OCI-LY1 (cell line): ENCODE data around the gene SLC43A2.

Experiments used
- EZH2 ChIP-seq: fragments of 200-600 bp; sonication (generic), shearing (Covaris generic); IDR thresholded peaks from 2 replicates; pipeline ENCODE4 v1.8.0; 2017; ENCODE audit warnings: borderline replicate concordance, mixed run types, mild to moderate bottlenecking, antibody characterized with exemption, low read length, moderate library complexity, mixed read lengths
- TF ChIP-seq, protein P1 (sequence below): fragments of 200-600 bp; sonication (generic), shearing (Covaris generic); IDR thresholded peaks from 2 replicates; pipeline ENCODE4 v1.5.1; 2017; ENCODE audit warnings: mild to moderate bottlenecking, antibody characterized with exemption, low read length, moderate library complexity, mixed read lengths

DNA sequence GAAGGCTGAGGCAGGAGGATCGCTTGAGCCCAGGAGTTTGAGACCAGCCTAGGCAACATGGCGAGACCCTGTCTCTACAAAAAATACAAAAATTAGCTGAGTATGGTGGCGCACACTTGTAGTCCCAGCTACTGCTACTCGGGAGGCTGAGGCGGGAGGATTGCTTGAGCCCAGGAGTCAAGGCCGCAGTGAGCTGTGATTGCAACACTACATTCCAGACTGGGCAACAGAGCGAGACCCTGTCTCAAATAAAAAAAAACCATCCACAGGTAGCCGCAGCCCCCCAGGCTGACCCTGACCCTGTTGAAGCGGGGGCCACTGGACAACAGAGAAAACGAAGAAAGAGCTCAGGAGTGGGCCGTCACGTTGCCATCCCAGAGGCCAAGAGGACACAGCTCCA is 4.0 kb downstream of the SLC43A2 start:
- TF ChIP-seq, protein P1, sequence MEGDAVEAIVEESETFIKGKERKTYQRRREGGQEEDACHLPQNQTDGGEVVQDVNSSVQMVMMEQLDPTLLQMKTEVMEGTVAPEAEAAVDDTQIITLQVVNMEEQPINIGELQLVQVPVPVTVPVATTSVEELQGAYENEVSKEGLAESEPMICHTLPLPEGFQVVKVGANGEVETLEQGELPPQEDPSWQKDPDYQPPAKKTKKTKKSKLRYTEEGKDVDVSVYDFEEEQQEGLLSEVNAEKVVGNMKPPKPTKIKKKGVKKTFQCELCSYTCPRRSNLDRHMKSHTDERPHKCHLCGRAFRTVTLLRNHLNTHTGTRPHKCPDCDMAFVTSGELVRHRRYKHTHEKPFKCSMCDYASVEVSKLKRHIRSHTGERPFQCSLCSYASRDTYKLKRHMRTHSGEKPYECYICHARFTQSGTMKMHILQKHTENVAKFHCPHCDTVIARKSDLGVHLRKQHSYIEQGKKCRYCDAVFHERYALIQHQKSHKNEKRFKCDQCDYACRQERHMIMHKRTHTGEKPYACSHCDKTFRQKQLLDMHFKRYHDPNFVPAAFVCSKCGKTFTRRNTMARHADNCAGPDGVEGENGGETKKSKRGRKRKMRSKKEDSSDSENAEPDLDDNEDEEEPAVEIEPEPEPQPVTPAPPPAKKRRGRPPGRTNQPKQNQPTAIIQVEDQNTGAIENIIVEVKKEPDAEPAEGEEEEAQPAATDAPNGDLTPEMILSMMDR, result no peak
- no peak for TF ChIP-seq EZH2
